ENCODE results near the gene GOLGB1. TPM values are rescaled to one million over a fixed set of nuclear protein-coding genes. Genes with fewer than 3 reads are reported as not detected.

The GOLGB1 gene
- total RNA-seq, 1 experiment from 2014 or later = 31.3 TPM

- TF ChIP-seq REST (IDR thresholded peaks at IDR 0.05; ENCODE audit: low read depth) = no peak
- no peak for TF ChIP-seq TCF7L2 (IDR thresholded peaks at IDR 0.05; ENCODE audit: borderline replicate concordance, extremely low read depth, insufficient read depth, insufficient read length)
- TF ChIP-seq CEBPB (IDR thresholded peaks at IDR 0.05; ENCODE audit: low read depth) = no peak
- no peak for TF ChIP-seq POLR2A (IDR thresholded peaks at IDR 0.05; ENCODE audit: borderline replicate concordance, extremely low read depth, insufficient read depth, insufficient read length)
- no peak for TF ChIP-seq FOSL1 (IDR thresholded peaks at IDR 0.05; ENCODE audit: low read depth)
- no peak for TF ChIP-seq SP1 (IDR thresholded peaks at IDR 0.05; ENCODE audit: low read depth)
These were observed 119.2 kb downstream of the GOLGB1 start (continued) for GRCh38 chr3:121630355-121630754.

GRCh38 chr3:121629601-121630000 is 119.9 kb downstream of the GOLGB1 start:
- POLR2A ChIA-PET = no interaction called here
- Histone ChIP-seq H3K9me3 (ENCODE audit: control insufficient read depth in 1 of 2, insufficient read depth in 1 of 2, low read depth in 1 of 2, low read length in 2 of 2) (no peaks in the 10 kb centered on the region), H3K27me3 (ENCODE audit: insufficient read depth, low read length) (no peaks in the 10 kb centered on the region; the same call in 1 of the 2 replicates), H3K79me2 (ENCODE audit: insufficient read depth, low read length) (no peaks in the 10 kb centered on the region), H3K4me3 (replicated peaks in 1 of 2; ENCODE audit: low read depth in 1 of 2, low read length in 2 of 2) (no peak overlapping the region), H3K36me3 (ENCODE audit: control insufficient read depth in 1 of 2, insufficient read depth in 2 of 2, low read length in 2 of 2) (no peaks in the 10 kb centered on the region), H3K9ac (ENCODE audit: low read length) (no peak overlapping the region), H3K4me1 (ENCODE audit: control insufficient read depth in 1 of 2, insufficient read depth in 2 of 2, low read length in 2 of 2) (no peaks in the 10 kb centered on the region), H4K20me1 (ENCODE audit: insufficient read depth) (no peaks in the 10 kb centered on the region), H3K27ac (ENCODE audit: low read depth, low read length) (no peak overlapping the region), H2AFZ (ENCODE audit: low read depth, low read length, poor library complexity, severe bottlenecking) (no peak overlapping the region), H3K9me2 (ENCODE audit: insufficient read depth) (no peaks in the 10 kb centered on the region), H3K4me2 (ENCODE audit: low read length) (no peak overlapping the region)
- DNase-seq (ENCODE audit: low read depth, low spot score) = no peak
- ATAC-seq = no peak
- CTCF ChIA-PET = no interaction called here
- intact Hi-C loops (cut with micrococcal nuclease) = no loop called here
- RAD21 ChIA-PET (ENCODE audit: low non-redundant PET in 1 of 2, low total read pairs in 2 of 2, uncharacterized antibody in 2 of 2, unreplicated experiment in 2 of 2) = interaction anchor here in 1 of 2 experiments (0.6 kb wide), 1 partner anchor 202 kb away, joined by 3 read pairs; no protein-coding TSS in a partner anchor
- BruUV-seq (replicated peaks) = no TSS peak
- TF ChIP-seq EGR1 (IDR thresholded peaks at IDR 0.05; ENCODE audit: low read depth) (no peak), CBX3 (IDR thresholded peaks at IDR 0.05; ENCODE audit: low read depth) (no peak), TCF7L2 (IDR thresholded peaks at IDR 0.05; ENCODE audit: borderline replicate concordance, extremely low read depth, insufficient read depth, insufficient read length) (no peak), ZNF274 (IDR thresholded peaks at IDR 0.05; ENCODE audit: low read depth, low read length) (no peak), ELF1 (IDR thresholded peaks at IDR 0.05; ENCODE audit: borderline replicate concordance, low read depth) (no peak), POLR2A (IDR thresholded peaks at IDR 0.05; ENCODE audit: borderline replicate concordance, extremely low read depth, insufficient read depth, insufficient read length) (no peak), SRF (IDR thresholded peaks at IDR 0.05; ENCODE audit: low read depth) (no peak), REST (IDR thresholded peaks at IDR 0.05; ENCODE audit: low read depth) (no peak), ATF3 (IDR thresholded peaks at IDR 0.05) (no peak), MAX (IDR thresholded peaks at IDR 0.05) (no peak), EZH2 (IDR thresholded peaks at IDR 0.05) (no peak), POLR2AphosphoS5 (IDR thresholded peaks at IDR 0.05; ENCODE audit: low read depth, low read length) (no peak), RAD21 (IDR thresholded peaks at IDR 0.05; ENCODE audit: low read depth) (no peak), SIN3A (IDR thresholded peaks at IDR 0.05; ENCODE audit: low read depth) (no peak), FOSL1 (IDR thresholded peaks at IDR 0.05; ENCODE audit: low read depth) (no peak)
